Measurements from ENCODE around the gene CERCAM.

DNA sequence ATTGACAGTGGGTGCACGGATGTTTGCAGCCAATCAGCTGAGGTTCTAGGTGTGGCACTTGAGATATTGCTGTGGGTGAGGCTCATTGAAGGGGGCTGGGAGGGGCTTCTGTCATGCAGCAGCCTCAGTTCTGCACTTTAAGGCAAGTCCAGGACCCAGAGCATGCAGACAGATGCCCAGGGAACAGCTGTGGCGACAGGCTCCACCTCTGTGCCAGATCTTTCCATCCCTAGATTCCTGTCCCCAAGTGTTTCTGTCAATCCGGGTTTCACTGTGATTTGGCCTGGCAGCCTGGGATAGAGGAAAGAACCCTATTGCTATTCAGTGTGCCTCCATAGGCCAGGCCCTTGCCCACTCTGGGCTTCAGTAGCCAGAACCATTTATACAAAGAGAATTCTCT is 20.8 kb upstream of the CERCAM start:
- TF ChIP-seq, protein P1, sequence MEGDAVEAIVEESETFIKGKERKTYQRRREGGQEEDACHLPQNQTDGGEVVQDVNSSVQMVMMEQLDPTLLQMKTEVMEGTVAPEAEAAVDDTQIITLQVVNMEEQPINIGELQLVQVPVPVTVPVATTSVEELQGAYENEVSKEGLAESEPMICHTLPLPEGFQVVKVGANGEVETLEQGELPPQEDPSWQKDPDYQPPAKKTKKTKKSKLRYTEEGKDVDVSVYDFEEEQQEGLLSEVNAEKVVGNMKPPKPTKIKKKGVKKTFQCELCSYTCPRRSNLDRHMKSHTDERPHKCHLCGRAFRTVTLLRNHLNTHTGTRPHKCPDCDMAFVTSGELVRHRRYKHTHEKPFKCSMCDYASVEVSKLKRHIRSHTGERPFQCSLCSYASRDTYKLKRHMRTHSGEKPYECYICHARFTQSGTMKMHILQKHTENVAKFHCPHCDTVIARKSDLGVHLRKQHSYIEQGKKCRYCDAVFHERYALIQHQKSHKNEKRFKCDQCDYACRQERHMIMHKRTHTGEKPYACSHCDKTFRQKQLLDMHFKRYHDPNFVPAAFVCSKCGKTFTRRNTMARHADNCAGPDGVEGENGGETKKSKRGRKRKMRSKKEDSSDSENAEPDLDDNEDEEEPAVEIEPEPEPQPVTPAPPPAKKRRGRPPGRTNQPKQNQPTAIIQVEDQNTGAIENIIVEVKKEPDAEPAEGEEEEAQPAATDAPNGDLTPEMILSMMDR (conservative IDR thresholded peaks at IDR 0.05; ENCODE audit: low read length): no peak
- no peak for TF ChIP-seq EZH2phosphoT487 (IDR thresholded peaks at IDR 0.05; ENCODE audit: borderline replicate concordance)
